Limb (tissue), 2 donors: ENCODE results near the gene PC.

ENCODE experiments used
- DNase-seq, 2 donors: peaks; one replicate each; pipeline ENCODE4 v3.0.0-alpha.2; 2016; ENCODE audit errors: extremely low spot score in 2 of 2

The PC gene

DNA sequence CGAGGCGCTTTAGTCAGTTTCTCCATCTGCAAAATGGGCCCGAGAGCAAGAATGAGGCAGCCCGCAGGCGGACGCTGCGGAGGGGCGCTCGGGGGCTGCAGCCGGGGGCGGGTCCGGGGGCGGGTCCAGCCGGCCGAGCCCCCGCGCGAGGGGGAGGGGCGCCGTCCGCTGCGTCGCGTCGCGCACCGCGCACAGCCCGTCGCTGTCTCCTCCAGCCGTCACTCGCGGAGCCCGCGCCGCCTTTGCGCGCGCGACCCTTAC, 282 bp downstream of the PC start:
- DNase-seq = peak in 1 of 2 donors; percentile 52

DNA sequence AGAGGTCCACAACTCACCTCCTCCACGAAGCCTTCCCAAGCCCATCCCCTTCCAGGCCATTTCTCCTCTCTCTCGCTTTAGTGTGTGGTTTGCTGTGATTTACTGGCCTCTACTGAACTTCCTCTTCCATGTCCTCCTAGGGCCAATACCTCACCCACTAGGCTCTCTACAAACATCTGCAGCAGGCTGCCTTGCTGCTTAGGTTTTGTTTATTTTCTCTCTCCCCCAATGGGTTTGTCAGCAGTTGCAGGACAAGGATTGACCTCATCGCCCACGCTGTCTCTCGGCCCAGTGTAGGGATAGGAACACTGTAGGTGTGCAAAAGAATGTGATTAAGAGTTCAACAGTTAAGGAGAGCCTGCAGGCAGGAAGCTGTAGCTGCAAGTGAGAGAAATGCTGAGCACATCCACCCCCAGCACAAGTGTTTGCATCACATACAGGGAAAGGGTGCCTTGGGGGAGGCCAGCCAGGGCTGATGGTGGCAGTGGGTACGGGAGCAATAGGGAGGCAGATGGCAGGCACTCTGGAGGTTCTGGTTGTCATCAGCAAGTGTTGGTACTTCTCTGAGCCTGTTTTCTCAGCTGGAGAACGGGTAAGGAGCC, 1.4 kb downstream of the PC start:
- DNase-seq = no peak

DNA sequence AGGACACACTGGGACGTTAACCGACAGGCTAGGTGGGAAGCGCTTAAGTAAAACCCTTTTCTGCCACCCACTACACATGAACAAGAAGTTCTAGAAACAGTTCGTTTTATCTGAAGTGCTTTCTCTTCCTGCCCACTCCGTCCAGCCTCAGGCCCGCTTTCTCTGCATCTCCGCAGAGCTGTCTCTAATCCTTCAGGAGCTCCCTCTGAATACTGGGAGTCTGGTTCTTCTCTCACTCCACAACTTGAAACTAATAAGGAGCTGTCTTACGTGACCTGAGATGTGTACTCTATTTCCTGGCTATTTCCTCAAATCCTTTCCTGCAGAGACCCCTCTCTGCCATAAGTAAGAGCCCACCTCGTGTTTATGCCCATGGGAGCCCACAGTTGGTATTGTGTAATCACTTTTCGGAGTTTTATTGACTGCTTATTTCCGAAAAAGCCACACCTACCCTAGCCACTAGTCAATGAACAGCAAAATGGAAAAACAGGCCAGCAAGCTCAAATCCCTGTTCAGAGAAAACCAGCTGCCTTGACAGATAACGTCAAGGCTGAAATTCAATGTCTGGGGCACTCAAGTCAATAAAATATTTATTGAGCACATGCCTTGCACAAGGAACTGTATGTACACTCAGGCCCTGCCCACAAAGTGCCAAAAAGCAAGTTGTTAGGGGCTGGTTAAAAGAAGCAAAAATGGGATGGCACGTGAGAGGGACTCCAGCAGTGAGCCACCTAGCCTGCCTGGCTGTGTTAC, 4.9 kb downstream of the PC start:
- DNase-seq = no peak

DNA sequence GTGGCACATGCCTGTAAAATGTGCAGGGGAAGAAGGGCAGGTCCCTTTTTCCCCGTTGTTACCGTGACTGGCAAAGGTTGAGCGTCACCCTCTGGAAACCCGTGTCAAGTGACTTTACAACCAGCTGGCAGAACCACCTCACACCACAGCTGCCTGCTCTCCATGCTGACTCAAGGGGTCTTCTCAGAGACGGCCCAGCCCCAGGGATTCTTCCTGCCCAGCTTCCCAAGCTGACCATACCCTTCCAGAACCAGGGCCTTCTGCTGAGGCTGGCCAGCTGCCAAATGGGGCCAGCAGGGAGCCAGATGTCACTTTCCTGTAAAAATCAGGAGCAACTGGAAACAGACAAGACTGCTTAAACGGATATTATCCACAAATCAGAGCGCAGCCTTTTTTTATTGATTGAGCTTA, 6.3 kb downstream of the PC start:
- DNase-seq = peak; percentile 48 to 70

DNA sequence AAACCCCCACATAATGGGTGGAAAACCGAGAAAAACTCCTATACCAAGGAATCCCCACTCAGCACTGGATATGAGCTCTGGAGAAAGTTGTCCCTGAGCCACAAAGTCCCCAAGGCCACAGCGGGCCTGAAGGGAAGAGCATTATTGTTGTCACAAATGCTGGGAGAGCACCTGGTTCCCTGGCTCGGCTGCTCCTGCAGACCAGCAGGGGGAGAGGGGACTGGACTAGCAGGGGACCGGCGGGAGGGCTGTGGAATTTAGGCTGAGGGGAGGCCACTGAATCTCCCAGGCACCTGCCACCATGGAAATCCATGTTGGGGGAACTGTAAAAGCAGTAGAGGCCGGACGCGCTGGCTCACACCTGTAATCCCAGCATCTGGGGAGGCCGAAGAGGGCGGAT, 7.0 kb downstream of the PC start:
- DNase-seq = no peak

DNA sequence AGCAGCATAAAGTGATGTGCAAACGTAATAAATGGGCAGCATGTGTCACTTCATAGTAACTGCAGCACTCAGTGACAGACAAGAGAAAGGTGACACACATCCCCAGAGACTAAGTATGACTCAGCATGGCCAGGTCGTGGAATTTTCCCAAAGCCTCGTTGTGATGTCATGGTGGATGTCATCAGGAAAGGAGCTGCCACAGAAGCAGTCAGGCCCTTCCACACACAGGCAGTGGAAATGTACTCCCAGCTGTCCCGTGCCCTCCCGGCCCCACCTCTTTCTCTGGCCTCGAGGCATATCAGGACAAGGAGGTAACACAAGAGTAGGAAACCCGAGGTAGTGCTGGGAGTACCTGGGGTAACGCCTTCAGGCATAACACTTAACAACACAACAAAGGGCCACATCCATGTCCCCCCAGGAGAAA, 8.1 kb downstream of the PC start:
- no peak for DNase-seq

DNA sequence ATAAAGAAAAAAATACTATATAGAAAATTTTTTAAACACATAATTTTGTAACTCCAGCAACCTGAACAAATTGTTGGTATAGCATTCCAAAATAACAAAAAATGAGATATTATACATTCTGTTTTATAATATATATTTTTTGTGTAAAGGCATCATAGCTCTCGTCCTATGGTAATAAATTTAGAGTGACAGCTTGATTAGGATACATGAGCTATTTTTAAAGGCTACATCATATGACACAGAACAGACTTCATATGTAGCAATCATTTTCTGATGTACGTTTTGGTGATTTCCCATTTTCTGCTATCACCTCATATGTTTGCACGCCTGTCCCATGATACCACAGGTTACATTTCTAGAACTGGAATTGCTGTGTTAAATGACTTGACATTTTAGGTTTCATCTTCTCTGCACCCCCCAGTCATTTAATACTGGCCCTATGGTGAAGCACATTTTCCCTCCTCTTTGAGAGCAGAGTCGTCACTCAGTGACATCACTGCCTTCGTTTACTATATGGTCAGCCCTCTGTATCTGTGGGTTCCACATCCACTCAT, 19.5 kb downstream of the PC start:
- DNase-seq = no peak

DNA sequence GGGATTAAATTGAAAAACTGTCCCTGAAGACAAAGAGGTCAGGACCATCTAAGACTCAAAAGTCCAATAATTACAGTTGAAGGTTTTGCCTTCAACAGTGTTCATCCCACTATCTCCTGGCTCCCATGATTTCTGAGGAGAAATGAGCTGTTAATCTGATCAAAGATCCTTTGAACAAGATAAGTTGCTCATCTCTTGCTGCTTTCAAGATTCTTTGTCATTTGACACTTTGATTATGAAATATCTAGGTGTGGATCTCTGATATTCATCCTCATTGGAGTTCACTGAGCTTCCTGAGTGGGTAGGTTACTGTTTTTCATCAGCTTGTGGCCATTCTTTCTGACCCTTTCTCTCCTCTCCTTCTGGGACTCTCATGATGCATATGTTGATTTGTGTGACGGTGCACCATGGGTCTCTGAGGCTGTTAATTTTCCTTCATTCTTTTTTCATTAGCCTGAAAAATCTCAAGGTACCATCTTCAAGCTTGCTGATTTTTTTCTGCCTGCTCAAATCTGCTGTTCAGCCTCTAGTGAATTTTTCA, 20.9 kb downstream of the PC start:
- DNase-seq = no peak

DNA sequence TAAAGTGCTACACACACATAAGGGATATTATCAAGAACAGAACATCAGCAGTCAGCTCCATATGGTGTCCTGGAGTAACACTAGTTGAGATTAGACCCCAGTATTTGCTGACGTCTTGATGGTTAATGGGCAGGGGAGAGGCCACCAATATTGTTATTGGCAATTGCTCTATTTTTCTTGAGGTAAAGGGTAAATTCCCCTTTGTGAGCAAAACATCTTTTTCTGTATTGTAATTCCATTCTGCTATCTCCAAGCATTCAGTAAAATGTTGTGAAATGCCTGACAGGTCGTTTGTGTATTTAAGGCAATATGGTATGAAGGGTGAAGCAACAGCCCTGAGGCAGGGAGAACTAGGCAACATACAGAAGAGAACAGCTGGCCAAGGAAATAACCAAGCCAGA, 21.9 kb downstream of the PC start:
- no peak for DNase-seq

DNA sequence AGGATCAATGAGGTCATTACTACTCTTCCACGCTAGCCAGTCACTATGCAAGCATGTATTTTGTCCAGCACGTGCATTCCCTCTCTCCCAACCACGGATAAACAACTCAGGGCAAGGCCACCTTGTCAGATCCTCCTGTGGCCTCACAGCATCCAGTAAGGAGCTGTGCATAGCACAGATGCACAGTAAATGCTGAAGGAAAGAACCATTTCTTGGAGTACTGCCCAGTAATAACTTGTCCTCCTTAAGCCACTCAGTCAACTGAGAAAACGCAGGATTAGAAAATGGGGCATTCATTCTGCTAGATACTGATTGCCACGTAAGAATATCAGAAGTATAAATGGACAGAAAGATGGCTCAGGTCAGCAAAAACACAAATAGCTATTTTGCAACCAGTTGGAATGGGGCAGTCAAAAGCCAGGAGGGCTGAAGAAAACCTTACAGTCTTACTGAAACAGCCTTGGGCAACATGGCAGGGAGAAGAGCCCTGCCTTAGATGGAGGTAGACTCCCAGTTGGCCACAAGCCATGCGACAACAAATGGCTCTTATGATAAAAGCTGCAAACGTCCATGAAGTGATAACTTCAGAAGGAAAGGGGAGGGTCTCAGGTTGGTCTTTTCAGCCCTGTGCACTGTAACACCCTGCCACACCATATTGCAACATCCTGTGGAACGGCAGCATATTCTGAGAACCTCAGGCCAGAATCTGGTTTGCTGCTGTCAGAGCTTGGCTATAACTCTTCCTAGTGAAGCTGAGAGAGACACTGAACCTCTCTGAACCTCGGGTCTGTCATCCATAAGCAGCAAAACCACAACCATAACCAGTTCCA, 23.0 kb downstream of the PC start:
- no peak for DNase-seq

DNA sequence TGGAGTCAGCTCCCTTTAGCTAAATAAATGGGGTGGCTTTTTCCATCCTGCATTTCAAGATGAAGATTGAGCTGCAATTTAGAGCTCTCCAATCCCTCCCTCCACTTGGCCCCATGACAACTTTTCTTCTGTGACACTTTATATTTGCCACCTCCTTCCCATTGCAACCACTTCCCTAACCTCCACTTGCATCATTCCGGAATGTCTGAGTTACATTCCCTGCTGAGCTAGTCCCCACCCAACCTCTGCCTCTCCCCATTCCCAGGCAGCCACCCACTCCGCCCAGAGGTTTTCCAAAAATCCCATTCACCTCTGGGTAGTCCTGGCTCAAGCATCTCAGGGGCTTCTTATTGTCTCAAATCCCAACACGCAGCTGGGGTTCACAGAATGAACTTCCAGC, 24.7 kb downstream of the PC start:
- no peak for DNase-seq

DNA sequence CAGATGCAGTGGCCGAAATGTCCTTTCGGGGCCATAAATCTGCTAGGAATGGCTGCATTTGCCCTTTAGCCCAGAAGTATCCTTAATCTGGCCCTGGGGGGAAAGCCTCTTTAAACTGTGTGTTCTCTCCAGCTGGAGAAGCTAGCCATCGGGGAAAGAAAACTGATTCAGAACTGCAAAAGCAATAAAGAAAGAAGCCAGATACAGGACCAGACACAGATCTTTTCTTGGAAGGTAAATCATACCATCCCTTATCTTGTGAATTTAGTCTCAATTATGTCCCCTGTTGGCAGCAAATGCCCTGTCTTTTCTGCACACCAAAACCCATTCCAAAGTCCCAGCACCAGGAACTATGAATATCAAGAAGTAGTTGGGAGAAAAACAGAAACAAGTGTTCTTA, 25.6 kb downstream of the PC start:
- no peak for DNase-seq

DNA sequence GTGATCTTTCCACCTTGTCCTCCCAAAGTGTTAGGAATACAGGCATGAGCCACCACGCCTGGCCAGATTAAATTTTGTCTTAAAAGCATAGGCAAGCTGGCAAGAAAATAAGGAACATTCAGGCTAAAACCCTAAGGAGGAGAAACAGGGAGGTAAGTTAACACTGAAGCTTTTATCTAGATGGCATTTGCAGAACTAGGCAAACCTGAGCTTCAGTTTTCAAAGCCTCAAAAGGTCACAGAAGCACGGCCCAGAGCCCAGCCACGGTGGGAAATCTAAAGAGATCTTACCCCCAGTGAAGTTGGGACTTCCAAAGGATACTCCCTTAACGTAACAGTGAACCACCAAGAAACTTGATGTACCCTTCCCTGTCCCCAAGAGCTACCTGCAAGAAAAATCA, 28.4 kb downstream of the PC start:
- DNase-seq = no peak

DNA sequence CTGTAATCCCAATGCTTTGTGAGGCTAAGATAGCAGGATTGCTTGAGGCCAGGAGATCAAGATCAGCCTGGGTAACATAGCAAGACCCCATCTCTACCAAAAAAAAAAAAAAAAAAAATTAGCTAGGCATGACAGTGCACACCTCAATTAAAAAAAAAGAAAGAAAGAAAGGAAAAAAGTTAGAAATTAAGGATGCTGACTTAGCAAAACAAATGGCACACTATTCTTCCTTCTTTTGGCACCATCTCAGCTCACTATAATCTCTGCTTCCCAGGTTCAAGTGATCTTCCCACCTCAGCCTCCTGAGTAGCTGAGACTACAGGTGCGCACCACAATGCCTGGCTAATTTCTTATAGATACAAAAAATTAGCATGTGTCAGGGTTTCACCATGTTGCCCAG, 33.9 kb downstream of the PC start:
- DNase-seq = no peak

DNA sequence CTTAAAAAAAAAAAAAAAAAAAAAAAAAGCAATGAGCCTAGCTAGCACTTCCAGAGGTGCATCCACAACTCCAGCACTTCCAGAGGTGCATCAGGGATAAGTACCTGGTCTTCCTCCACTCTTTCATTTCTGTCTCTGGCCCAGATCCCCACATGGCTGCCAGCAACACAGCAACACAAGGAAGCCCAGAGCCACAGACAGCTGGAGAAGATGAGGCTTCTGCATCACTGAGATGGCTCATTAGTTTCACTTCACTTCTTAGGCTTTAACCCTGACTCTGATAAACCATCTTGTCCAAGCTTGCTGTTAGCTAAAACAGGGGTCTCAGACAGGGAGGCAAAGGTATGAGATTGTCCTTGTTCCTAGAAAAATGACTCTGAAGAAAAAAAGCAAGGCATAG, 35.6 kb downstream of the PC start:
- DNase-seq = no peak

DNA sequence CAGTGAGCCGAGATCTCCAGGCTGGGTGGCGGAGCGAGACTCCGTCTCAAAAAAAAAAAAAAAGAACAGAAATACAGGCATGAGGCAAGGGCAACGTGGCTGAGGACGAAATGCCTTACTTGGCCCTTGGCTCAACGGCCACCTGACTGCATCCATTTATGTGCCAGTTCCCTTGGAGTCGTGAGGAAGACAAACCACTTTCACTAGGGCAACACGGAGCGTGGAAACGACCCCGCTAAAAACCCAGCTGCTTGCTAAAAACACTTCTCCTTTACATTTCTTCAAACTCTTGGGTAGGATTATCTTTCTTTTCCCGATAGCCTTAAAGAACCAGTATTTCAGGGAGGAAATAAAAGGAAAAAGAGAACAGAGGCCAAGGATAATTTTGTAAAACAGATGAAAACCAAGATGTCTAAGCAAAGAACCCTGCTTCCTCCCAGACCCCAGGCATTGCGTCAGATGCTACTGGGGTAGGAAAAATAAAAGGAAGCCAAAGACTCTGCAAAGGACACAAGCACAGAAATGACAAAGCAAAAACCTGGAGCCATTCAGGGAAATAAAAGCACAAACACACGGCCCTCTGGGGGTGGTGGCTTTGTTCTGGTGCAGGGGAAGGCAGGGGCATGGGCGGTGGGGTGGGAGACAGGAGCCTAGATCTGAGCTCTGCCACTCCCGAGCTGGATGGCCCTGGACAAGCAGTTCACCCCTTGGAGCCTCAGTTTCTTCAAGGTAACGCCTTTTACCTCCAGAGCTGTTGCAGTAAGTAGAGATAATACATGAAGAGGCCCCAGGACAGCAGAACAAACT, 37.0 kb downstream of the PC start:
- DNase-seq = no peak

DNA sequence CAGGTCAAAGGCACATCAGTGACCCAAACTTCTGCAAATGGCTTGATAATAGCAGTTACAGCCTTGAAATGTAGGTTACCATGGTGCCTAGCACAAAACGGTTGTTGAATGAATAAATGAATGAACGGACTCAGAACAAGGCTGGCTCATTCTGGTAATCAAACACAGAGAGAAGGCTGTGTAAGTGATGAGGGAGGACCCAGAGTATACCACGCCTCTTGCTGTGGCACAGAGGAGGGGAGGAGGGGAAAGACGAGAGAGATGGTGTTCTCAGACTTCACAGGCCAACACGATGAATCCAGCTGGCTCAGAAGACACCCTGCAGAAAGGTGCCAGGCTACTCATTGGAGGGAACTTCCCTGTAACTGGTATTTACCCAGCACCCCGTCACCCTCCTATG, 38.3 kb downstream of the PC start:
- DNase-seq = no peak

DNA sequence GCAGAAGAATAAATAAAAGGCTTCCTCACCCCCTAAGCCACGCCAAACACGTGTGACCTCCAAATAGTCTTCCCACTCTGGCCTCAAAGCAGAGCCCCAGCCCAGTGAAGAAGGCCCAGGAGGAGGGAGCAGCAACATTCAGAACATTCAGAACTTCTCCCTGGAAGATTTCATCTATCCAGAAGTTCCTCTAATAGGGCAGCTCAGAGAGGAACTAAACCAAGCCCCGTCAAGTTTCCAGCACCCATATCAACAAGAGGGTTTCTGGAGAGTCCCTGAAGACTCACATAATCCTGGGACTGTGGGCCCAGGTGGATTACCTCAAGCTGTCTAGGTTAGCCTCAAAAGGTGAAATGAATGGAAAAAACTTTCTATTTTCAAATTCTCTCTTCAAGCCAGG, 39.4 kb downstream of the PC start:
- no peak for DNase-seq

DNA sequence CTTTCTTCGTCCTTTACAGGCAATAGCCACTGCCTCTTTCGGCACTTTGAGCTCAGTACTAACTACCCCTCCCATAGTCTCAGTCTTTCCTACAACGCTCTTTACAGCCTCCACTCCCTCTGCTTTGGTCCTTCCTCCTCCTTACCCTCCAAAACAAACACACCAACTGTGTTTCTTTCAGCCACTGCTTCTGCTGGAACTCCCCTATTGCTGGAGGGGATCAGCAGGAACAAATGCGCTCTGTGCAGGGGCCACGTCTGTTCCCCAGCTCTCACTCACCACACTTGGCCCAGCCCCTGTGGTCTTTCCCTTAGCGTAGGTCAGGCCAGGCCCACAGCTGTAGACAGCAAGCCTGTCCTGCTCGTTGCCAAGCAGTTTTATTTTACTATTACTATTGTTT, 42.3 kb downstream of the PC start:
- peak in 1 of 2 donors; percentile 7 for DNase-seq

DNA sequence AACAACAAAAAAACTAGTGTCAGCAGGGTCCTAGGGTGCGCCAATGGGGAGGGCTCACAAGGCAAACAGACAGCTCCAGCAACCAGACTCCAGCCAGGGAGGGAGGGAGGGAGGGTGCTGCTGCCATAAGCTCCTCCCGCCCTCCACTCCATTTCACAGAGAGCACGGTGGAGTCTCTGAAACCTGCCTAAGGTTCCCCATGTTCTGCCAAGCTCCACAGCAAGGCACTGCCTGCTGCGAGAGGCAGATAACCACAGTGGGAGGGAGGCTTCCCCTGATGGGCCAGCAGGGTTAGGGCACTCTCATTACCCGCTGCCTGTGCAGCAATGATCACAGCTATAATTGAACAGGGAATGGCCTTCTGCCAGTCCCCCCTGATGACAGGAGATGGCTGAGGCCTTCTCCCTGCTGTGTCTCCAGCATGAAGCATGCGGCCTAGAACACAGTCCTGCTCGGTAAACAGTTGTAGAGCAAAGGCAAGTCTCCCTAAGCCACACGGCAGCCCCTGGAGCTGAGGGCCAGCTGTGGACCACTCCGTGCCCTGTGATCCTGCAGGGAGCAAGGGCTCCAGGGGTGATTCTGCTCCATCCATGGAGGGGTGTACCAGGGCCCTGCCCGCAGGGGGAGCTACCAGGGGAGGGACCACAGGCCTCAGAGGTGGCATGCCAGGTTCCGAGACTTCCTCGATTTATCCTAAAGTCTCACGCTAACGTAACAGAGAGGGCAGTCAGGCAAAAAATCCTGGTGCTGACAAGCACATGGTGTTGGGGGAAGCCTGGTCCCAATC, 42.9 kb downstream of the PC start:
- DNase-seq = no peak

DNA sequence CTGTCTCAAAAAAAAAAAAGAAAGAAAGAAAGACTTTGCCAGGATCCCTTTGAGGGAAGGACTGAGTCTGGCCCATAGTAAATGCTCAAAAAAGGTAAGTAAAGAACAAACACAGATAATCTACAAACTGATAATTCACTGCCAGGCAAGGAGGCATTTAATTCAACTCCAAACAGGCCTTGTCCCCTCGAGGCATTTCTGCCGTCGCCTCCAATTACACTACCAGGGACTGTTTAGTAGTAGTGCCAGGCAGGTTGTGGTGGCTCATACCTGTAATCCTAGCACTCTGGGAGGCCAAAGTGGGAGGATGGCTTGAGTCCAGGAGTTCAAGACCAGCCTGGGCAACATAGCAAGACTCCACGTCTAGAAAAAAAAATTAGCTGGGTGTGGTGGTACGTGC, 43.7 kb downstream of the PC start:
- no peak for DNase-seq
